ENCODE data around the gene NR4A1.

Gene NR4A1

GRCh38 chr12:52006726-52007157 is 44.5 kb upstream of the NR4A1 start, which contains the start of gene TAMALIN:
TSS of gene TAMALIN (plus strand) at chr12:52006946. CDS start at chr12:52007020, 74 bp downstream.
- H3K4me3 ChIP-seq (ENCODE audit: low read depth, low read length): peak within 1 kb of the TSS; percentile 78
- TF ChIP-seq, protein P1, sequence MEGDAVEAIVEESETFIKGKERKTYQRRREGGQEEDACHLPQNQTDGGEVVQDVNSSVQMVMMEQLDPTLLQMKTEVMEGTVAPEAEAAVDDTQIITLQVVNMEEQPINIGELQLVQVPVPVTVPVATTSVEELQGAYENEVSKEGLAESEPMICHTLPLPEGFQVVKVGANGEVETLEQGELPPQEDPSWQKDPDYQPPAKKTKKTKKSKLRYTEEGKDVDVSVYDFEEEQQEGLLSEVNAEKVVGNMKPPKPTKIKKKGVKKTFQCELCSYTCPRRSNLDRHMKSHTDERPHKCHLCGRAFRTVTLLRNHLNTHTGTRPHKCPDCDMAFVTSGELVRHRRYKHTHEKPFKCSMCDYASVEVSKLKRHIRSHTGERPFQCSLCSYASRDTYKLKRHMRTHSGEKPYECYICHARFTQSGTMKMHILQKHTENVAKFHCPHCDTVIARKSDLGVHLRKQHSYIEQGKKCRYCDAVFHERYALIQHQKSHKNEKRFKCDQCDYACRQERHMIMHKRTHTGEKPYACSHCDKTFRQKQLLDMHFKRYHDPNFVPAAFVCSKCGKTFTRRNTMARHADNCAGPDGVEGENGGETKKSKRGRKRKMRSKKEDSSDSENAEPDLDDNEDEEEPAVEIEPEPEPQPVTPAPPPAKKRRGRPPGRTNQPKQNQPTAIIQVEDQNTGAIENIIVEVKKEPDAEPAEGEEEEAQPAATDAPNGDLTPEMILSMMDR (conservative IDR thresholded peaks at IDR 0.05; ENCODE audit: low read depth, low read length): no peak
- peak; percentile 74 for DNase-seq (ENCODE audit: low read depth)

GRCh38 chr12:52007158-52007921 is 43.9 kb upstream of the NR4A1 start:
- peak; percentile 31 for DNase-seq (ENCODE audit: low read depth)
- TF ChIP-seq, protein P1 (conservative IDR thresholded peaks at IDR 0.05; ENCODE audit: low read depth, low read length): no peak
- H3K4me3 ChIP-seq (ENCODE audit: low read depth, low read length): peak overlapping the region; percentile 78

GRCh38 chr12:52007982-52008510 is 43.2 kb upstream of the NR4A1 start:
- TF ChIP-seq, protein P1 (conservative IDR thresholded peaks at IDR 0.05; ENCODE audit: low read depth, low read length): no peak
- no peak for DNase-seq (ENCODE audit: low read depth)
- peak overlapping the region; percentile 78 for H3K4me3 ChIP-seq (ENCODE audit: low read depth, low read length)

DNA sequence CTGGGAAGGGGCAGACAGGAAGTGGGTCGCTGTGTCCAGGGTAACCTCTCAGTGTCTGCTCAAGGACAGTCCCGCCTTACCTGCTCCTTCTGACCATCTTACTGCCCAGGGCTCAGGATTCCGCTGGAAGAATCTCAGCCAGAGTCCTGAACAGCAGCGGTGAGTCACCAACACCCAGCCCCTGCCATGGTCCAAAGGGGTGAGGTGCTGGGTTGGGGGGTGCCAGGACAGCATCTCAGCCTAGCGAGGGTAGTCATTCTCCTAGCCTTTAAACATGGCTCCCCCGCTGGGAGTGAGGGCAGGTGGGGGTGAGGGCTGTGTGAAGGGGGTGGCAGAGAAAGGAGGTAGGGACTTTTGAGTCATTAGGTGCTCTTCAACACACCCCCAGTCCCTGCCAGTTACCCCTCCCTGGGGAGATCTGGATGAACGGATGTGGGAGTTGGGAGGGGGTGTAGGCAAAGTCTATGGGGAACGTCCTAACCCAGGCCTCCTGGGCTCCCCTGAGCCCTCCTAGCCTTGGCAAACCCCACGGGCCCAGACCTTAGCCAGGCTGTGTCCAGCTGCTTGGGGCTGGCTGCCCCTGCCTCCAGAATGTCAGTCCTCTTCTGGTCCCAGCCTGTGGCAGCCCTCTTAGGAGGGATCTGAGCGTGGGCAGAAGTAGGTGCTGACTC is 42.0 kb upstream of the NR4A1 start:
- TF ChIP-seq, protein P1 (conservative IDR thresholded peaks at IDR 0.05; ENCODE audit: low read depth, low read length): no peak
- H3K4me3 ChIP-seq (ENCODE audit: low read depth, low read length): no peak overlapping the region
- DNase-seq (ENCODE audit: low read depth): no peak

- H3K4me3 ChIP-seq (ENCODE audit: low read depth, low read length): peak overlapping the region; percentile 40
- TF ChIP-seq, protein P1 (conservative IDR thresholded peaks at IDR 0.05; ENCODE audit: low read depth, low read length): no peak
- DNase-seq (ENCODE audit: low read depth): peak; percentile 94
Observed at GRCh38 chr12:52010152-52010622, 41.1 kb upstream of the NR4A1 start.

GRCh38 chr12:52010692-52011601 is 40.3 kb upstream of the NR4A1 start:
- H3K4me3 ChIP-seq (ENCODE audit: low read depth, low read length): peak overlapping the region; percentile 40

More at GRCh38 chr12:52010692-52011601, 40.3 kb upstream of the NR4A1 start:
- TF ChIP-seq, protein P1 (conservative IDR thresholded peaks at IDR 0.05; ENCODE audit: low read depth, low read length): no peak
- DNase-seq (ENCODE audit: low read depth): no peak
